ENCODE measurements around the gene SHISA7.

- TF ChIP-seq CTCF (IDR thresholded peaks at IDR 0.05) (no peak), ZFX (IDR thresholded peaks at IDR 0.05; ENCODE audit: borderline replicate concordance) (no peak)
Measured at GRCh38 chr19:55437410-55437809, 5.7 kb downstream of the SHISA7 start.

Measured in 22Rv1 (cell line).